ENCODE data around the gene DSC1. TPM values are rescaled to one million over a fixed set of nuclear protein-coding genes. Genes with fewer than 3 reads are reported as not detected.
A peak's percentile ranks its signal among the peaks of the same experiment; 100 is the strongest.

Gene DSC1
- total and polyA plus RNA-seq, 4 experiments from 2014 or later = 0.62 to 3.9 (median 2.7) TPM

GRCh38 chr18:31176531-31176930 is 13.9 kb upstream of the DSC1 start:
- no peaks in the 10 kb centered on the region for H3K27me3 ChIP-seq (ENCODE audit: insufficient read depth, low read length)
- Mint-ChIP-seq H3K36me3 (no peaks in the 10 kb centered on the region), H3K4me1 (no peaks in the 10 kb centered on the region), H3K27ac (no peak overlapping the region), H3K4me3 (no peak overlapping the region), H3K9me3 (peaks cover 0 to 10% (median 5%) of the 10 kb centered on the region in 8 donors), H3K27me3 (no peaks in the 10 kb centered on the region)
- H3K4me1 ChIP-seq (ENCODE audit: insufficient read depth, low read length) = no peaks in the 10 kb centered on the region
- H3K27ac ChIP-seq (ENCODE audit: low read depth, low read length) = no peak overlapping the region
- H3K36me3 ChIP-seq (ENCODE audit: insufficient read depth, low read length) = no peaks in the 10 kb centered on the region
- DNase-seq = no peak
- ChIA-PET CTCF (ENCODE audit: partially characterized antibody) (no interaction called here), POLR2A (ENCODE audit: partially characterized antibody) (no interaction called here)
- H3K4me3 ChIP-seq (ENCODE audit: low read length in 2 of 2) = no peak overlapping the region
- intact Hi-C loops (cut with micrococcal nuclease) = no loop called here
- no peaks in the 10 kb centered on the region for H3K9me3 ChIP-seq (ENCODE audit: control insufficient read depth in 1 of 2, low read length in 2 of 2)

- CTCF ChIA-PET (ENCODE audit: partially characterized antibody) = no interaction called here
- no peak overlapping the region for H3K4me3 ChIP-seq (ENCODE audit: low read length in 2 of 2)
- no peaks in the 10 kb centered on the region for H3K9me3 ChIP-seq (ENCODE audit: control insufficient read depth in 1 of 2, low read length in 2 of 2)
- no peak for DNase-seq
- peaks cover 0 to 16% (median 2%) of the 10 kb centered on the region in 8 donors for H3K9me3 Mint-ChIP-seq
- H3K27ac ChIP-seq (ENCODE audit: low read depth, low read length) = no peak overlapping the region
- H3K27me3 Mint-ChIP-seq = no peaks in the 10 kb centered on the region
- H3K27me3 ChIP-seq (ENCODE audit: insufficient read depth, low read length) = no peaks in the 10 kb centered on the region
- H3K27ac Mint-ChIP-seq = no peak overlapping the region
- no peaks in the 10 kb centered on the region for H3K36me3 ChIP-seq (ENCODE audit: insufficient read depth, low read length)
- POLR2A ChIA-PET (ENCODE audit: partially characterized antibody) = no interaction called here
- H3K4me3 Mint-ChIP-seq = no peak overlapping the region
- no peaks in the 10 kb centered on the region for H3K4me1 ChIP-seq (ENCODE audit: insufficient read depth, low read length)
- intact Hi-C loops (cut with micrococcal nuclease) = no loop called here
- H3K36me3 Mint-ChIP-seq = no peaks in the 10 kb centered on the region
- H3K4me1 Mint-ChIP-seq = peaks cover 0 to 2% (median 0%) of the 10 kb centered on the region in 4 donors
These were observed 8.6 kb upstream of the DSC1 start for GRCh38 chr18:31171144-31171839.

GRCh38 chr18:31170335-31170734 is 7.7 kb upstream of the DSC1 start:
- Histone ChIP-seq H3K27me3 (ENCODE audit: insufficient read depth, low read length) (no peaks in the 10 kb centered on the region), H3K9me3 (ENCODE audit: control insufficient read depth in 1 of 2, low read length in 2 of 2) (no peaks in the 10 kb centered on the region), H3K4me1 (ENCODE audit: insufficient read depth, low read length) (no peaks in the 10 kb centered on the region), H3K4me3 (ENCODE audit: low read length in 2 of 2) (no peak overlapping the region), H3K36me3 (ENCODE audit: insufficient read depth, low read length) (no peaks in the 10 kb centered on the region), H3K27ac (ENCODE audit: low read depth, low read length) (no peak overlapping the region)
- intact Hi-C loops (cut with micrococcal nuclease) = no loop called here
- ChIA-PET CTCF (ENCODE audit: partially characterized antibody) (no interaction called here), POLR2A (ENCODE audit: partially characterized antibody) (no interaction called here)
- Mint-ChIP-seq H3K4me1 (peaks cover 0 to 2% (median 0%) of the 10 kb centered on the region in 4 donors), H3K27me3 (no peaks in the 10 kb centered on the region), H3K27ac (no peak overlapping the region), H3K9me3 (peaks cover 0 to 16% (median 2%) of the 10 kb centered on the region in 8 donors), H3K36me3 (no peaks in the 10 kb centered on the region), H3K4me3 (no peak overlapping the region)
- no peak for DNase-seq

- Mint-ChIP-seq H3K4me1 (peaks cover 0 to 1% (median 0%) of the 10 kb centered on the region in 4 donors), H3K36me3 (no peaks in the 10 kb centered on the region), H3K27me3 (no peaks in the 10 kb centered on the region), H3K4me3 (peak overlapping the region in 3 of 8 donors; percentile 18 to 70 (median 20)), H3K9me3 (peaks cover 0 to 5% (median 2%) of the 10 kb centered on the region in 8 donors), H3K27ac (peak overlapping the region in 2 of 7 donors; percentile 75 to 81)
- no peaks in the 10 kb centered on the region for H3K4me1 ChIP-seq (ENCODE audit: insufficient read depth, low read length)
- no peaks in the 10 kb centered on the region for H3K9me3 ChIP-seq (ENCODE audit: control insufficient read depth in 1 of 2, low read length in 2 of 2)
- ChIA-PET CTCF (ENCODE audit: partially characterized antibody) (no interaction called here), POLR2A (ENCODE audit: partially characterized antibody) (interaction anchor here (0.9 kb wide), 1 partner anchor 18 kb away, joined by 3 read pairs; no protein-coding TSS in a partner anchor)
- no peak for DNase-seq
- intact Hi-C loops (cut with micrococcal nuclease) = no loop called here
- no peaks in the 10 kb centered on the region for H3K27me3 ChIP-seq (ENCODE audit: insufficient read depth, low read length)
- no peaks in the 10 kb centered on the region for H3K36me3 ChIP-seq (ENCODE audit: insufficient read depth, low read length)
- H3K4me3 ChIP-seq (ENCODE audit: low read length in 2 of 2) = no peak overlapping the region
- no peak overlapping the region for H3K27ac ChIP-seq (ENCODE audit: low read depth, low read length)
These were observed 250 bp downstream of the DSC1 start for GRCh38 chr18:31162419-31162793.

GRCh38 chr18:31161757-31162418 is 768 bp downstream of the DSC1 start:
- no peaks in the 10 kb centered on the region for H3K36me3 ChIP-seq (ENCODE audit: insufficient read depth, low read length)
- Mint-ChIP-seq H3K27me3 (no peaks in the 10 kb centered on the region), H3K4me3 (peak overlapping the region in 2 of 8 donors; percentile 20 to 70), H3K27ac (peak overlapping the region in 3 of 7 donors; percentile 55 to 81 (median 75)), H3K4me1 (peaks cover 0 to 1% (median 0%) of the 10 kb centered on the region in 4 donors), H3K36me3 (no peaks in the 10 kb centered on the region), H3K9me3 (peaks cover 0 to 6% (median 2%) of the 10 kb centered on the region in 8 donors)
- no peak overlapping the region for H3K27ac ChIP-seq (ENCODE audit: low read depth, low read length)
- no peaks in the 10 kb centered on the region for H3K27me3 ChIP-seq (ENCODE audit: insufficient read depth, low read length)
- intact Hi-C loops (cut with micrococcal nuclease) = no loop called here
- DNase-seq = no peak
- no peaks in the 10 kb centered on the region for H3K9me3 ChIP-seq (ENCODE audit: control insufficient read depth in 1 of 2, low read length in 2 of 2)
- ChIA-PET CTCF (ENCODE audit: partially characterized antibody) (no interaction called here), POLR2A (ENCODE audit: partially characterized antibody) (interaction anchor here (0.9 kb wide), 1 partner anchor 19 kb away, joined by 3 read pairs; no protein-coding TSS in a partner anchor)
- no peaks in the 10 kb centered on the region for H3K4me1 ChIP-seq (ENCODE audit: insufficient read depth, low read length)
- H3K4me3 ChIP-seq (ENCODE audit: low read length in 2 of 2) = no peak overlapping the region

- Mint-ChIP-seq H3K27ac (no peak overlapping the region), H3K27me3 (no peaks in the 10 kb centered on the region), H3K4me3 (no peak overlapping the region), H3K9me3 (peaks cover 0 to 9% (median 1%) of the 10 kb centered on the region in 8 donors), H3K36me3 (no peaks in the 10 kb centered on the region), H3K4me1 (no peaks in the 10 kb centered on the region)
- no peak for DNase-seq
- POLR2A ChIA-PET (ENCODE audit: partially characterized antibody) = no interaction called here
- no peak overlapping the region for H3K4me3 ChIP-seq (ENCODE audit: low read length in 2 of 2)
- intact Hi-C loops (cut with micrococcal nuclease) = no loop called here
- no peaks in the 10 kb centered on the region for H3K9me3 ChIP-seq (ENCODE audit: control insufficient read depth in 1 of 2, low read length in 2 of 2)
- H3K36me3 ChIP-seq (ENCODE audit: insufficient read depth, low read length) = no peaks in the 10 kb centered on the region
- CTCF ChIA-PET (ENCODE audit: partially characterized antibody) = no interaction called here
- no peaks in the 10 kb centered on the region for H3K4me1 ChIP-seq (ENCODE audit: insufficient read depth, low read length)
- no peak overlapping the region for H3K27ac ChIP-seq (ENCODE audit: low read depth, low read length)
- H3K27me3 ChIP-seq (ENCODE audit: insufficient read depth, low read length) = no peaks in the 10 kb centered on the region
These were observed 5.6 kb downstream of the DSC1 start for GRCh38 chr18:31156821-31157763.

- Histone ChIP-seq H3K27me3 (ENCODE audit: insufficient read depth, low read length) (no peaks in the 10 kb centered on the region), H3K36me3 (ENCODE audit: insufficient read depth, low read length) (no peaks in the 10 kb centered on the region), H3K27ac (ENCODE audit: low read depth, low read length) (no peak overlapping the region), H3K4me1 (ENCODE audit: insufficient read depth, low read length) (no peaks in the 10 kb centered on the region), H3K9me3 (ENCODE audit: control insufficient read depth in 1 of 2, low read length in 2 of 2) (no peaks in the 10 kb centered on the region), H3K4me3 (ENCODE audit: low read length in 2 of 2) (no peak overlapping the region)
- intact Hi-C loops (cut with micrococcal nuclease) = no loop called here
- ChIA-PET CTCF (ENCODE audit: partially characterized antibody) (no interaction called here), POLR2A (ENCODE audit: partially characterized antibody) (no interaction called here)
- no peak for DNase-seq
- Mint-ChIP-seq H3K27ac (no peak overlapping the region), H3K27me3 (no peaks in the 10 kb centered on the region), H3K36me3 (no peaks in the 10 kb centered on the region), H3K4me1 (no peaks in the 10 kb centered on the region), H3K9me3 (peaks cover 0 to 13% (median 3%) of the 10 kb centered on the region in 8 donors), H3K4me3 (no peak overlapping the region)
These were observed 7.2 kb downstream of the DSC1 start for GRCh38 chr18:31155498-31155897.

Measured in CD4-positive, alpha-beta memory T cell (primary cell).